Stimulated activated naive CD8-positive, alpha-beta T cell treated with anti-CD3 and anti-CD28 coated beads, Interleukin-15, Interleukin-2, amounts not matched to agents 100 ng/mL and 50 ng/mL, for 24 hours (primary cell): ENCODE data around the gene SEMA4C.
"Not testable (repeated sequence)": the region's sequence is repeated elsewhere in the genome, so short reads cannot be mapped to it uniquely, and the experiment has no call there.

Experiments
- H3K27ac Mint-ChIP-seq: one replicate; pipeline ENCODE4 v1.8.0; 2021; ENCODE audit warnings: mild to moderate bottlenecking, mixed read lengths
- H3K27me3 Mint-ChIP-seq: one replicate; pipeline ENCODE4 v1.8.0; 2021; ENCODE audit warnings: mixed read lengths
- H3K36me3 Mint-ChIP-seq: one replicate; pipeline ENCODE4 v1.8.0; 2021; ENCODE audit warnings: low read depth, mixed read lengths
- H3K4me1 Mint-ChIP-seq: one replicate; pipeline ENCODE4 v1.8.0; 2021; ENCODE audit warnings: low read depth, mixed read lengths
- H3K4me3 Mint-ChIP-seq: one replicate; pipeline ENCODE4 v1.8.0; 2021; ENCODE audit warnings: mild to moderate bottlenecking, mixed read lengths
- H3K9me3 Mint-ChIP-seq: one replicate; pipeline ENCODE4 v1.8.0; 2021; ENCODE audit warnings: mixed read lengths

SEMA4C gene

DNA sequence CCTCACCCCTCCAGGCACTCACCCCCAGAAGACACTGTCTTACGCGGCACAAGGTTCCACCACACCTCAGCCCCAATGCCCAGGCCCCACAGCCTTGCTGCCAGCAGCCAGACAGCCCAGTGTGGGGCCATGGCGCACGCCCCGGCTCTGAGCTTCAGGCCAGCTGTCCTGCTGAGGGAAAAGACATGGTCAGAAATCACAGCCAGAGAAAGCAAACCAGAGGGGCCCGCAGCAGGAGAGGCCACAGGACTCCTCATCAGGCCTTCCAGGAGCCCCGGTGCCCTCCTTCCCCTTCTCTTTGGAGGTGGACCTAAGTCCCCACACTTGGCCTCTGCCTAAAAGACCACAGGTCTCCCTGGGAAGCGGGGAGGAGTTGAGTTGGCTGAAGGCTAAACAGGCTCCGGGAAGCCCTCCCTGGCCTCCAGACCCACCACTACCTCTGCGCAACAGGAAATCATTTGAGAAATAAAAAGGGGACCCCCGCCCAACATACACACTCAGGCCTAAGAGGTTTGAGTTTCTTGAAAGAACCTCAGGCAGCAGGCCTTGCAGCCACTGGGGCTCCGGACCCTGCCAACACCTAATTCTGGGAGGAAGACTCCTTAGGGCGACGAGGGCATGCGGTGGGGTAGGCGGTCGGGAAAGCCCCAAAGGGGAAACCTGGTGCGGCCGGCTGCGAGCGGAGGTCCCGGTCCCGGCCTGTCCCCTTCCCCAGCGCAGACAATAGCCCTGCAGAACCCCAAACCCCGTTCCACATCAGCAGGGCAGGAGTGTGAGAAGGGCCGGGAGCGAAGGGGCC, 1.9 kb downstream of the SEMA4C start:
- H3K36me3 Mint-ChIP-seq, result peaks cover 8% of the 10 kb centered on the region
- H3K9me3 Mint-ChIP-seq, result no peaks in the 10 kb centered on the region
- H3K27ac Mint-ChIP-seq, result peak overlapping the region; percentile 71
- H3K27me3 Mint-ChIP-seq, result peaks cover 6% of the 10 kb centered on the region
- peak overlapping the region; percentile 82 for H3K4me3 Mint-ChIP-seq
- peaks cover 37% of the 10 kb centered on the region for H3K4me1 Mint-ChIP-seq

DNA sequence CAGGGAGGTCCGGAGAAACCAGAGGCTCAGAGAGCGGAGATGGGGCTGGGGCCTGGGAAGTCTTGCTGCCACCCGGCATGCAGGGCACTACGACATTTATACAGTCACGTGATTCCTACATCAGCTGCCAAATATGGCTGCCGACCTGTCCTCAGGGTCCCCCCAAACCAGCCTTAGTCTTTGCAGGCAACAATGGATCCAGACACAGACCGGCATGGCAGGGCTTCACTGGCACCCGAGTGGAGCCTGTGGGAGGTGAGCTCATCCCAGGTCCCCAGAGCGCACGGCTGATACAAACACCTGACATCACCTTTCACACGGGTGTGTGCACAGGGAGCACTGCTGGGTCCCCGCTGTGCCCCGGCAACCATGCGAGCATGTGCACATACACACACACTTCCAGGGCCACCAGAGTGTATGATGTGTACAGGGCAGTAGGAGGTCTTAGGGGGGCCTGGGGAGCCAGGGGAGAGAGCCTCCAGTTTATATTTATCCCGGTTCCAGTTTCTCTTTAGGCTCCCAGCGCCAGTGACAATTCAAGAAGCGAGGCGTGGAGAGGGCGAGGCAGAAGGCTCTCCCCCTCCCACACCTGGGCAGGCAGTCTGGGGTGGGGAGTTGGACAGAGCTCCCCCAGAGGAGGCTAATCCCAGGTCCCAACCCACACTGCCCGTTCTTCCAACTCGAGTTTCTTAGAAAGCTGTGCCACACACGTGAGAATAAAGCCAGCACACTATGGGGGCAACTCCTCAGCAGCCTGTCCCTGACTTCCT, 2.7 kb downstream of the SEMA4C start:
- peak overlapping the region; percentile 82 for H3K4me3 Mint-ChIP-seq
- H3K27me3 Mint-ChIP-seq, result peaks cover 6% of the 10 kb centered on the region
- no peaks in the 10 kb centered on the region for H3K9me3 Mint-ChIP-seq
- H3K4me1 Mint-ChIP-seq, result peaks cover 29% of the 10 kb centered on the region
- peaks cover 9% of the 10 kb centered on the region for H3K36me3 Mint-ChIP-seq
- H3K27ac Mint-ChIP-seq, result peak overlapping the region; percentile 71

DNA sequence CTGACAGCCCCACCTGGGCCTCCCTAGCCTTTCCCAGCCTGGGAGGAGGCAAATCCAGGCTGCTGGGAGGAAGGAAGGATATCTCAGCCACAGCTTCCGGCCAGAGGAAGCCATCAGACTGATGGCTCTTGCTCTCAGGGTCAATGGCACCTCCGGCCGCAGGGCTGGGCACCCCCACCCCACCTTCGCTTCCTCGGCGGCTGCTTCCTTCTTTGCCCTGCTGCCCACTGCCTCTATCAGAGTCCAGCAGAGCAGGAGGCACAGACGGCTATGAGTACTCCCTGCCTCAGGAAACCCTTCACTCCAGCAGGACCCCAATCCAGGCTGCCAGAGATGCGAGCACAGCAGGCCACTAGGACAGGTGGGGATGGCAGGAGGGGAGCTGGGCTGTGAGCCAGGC, 3.3 kb downstream of the SEMA4C start:
- Mint-ChIP-seq H3K36me3 (peaks cover 9% of the 10 kb centered on the region), H3K4me1 (peaks cover 26% of the 10 kb centered on the region), H3K27me3 (peaks cover 6% of the 10 kb centered on the region), H3K9me3 (no peaks in the 10 kb centered on the region), H3K4me3 (no peak overlapping the region), H3K27ac (no peak overlapping the region)

DNA sequence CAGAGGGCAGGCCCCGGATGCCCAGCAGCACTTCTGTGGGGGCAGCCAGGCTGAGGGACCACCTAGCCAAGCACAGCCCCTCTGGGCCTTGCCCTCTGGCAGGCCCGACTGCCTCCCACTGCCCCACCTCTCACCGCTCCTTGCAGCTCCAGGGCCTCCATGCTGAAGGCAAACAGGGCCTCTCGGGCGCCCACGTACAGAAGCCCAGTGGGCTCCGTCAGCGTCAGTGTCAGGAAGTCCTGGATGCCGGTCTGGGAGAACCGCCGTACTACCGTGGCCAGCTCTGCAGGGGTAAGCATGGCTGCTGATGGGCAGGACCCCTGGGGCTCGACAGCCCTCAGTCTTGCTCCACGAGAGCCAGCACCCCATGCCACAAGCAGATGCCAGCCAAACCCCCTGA, 3.7 kb downstream of the SEMA4C start:
- no peak overlapping the region for H3K27ac Mint-ChIP-seq
- peaks cover 6% of the 10 kb centered on the region for H3K27me3 Mint-ChIP-seq
- peaks cover 9% of the 10 kb centered on the region for H3K36me3 Mint-ChIP-seq
- H3K9me3 Mint-ChIP-seq, result no peaks in the 10 kb centered on the region
- H3K4me3 Mint-ChIP-seq, result no peak overlapping the region
- H3K4me1 Mint-ChIP-seq, result peaks cover 23% of the 10 kb centered on the region

DNA sequence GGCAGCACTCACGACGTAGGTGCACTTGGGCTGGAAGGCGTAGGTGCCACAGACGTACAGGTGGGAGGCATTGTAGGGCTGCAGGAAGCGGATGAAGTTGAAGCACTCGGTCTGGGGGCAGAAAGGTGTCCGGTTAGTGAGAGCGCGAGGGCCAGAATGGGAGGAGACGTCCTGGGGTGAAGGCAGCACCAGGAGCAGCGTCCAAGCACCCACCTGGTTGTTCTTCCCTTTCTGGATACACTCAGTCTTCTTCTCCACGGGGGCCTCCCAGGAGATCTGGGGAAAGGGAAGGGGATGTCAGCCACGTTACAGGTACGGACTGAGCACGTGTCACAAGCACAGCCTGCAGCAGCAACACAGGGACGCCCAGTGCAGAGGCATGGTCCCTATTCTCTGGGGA, 4.2 kb downstream of the SEMA4C start:
- Mint-ChIP-seq H3K4me1 (peaks cover 19% of the 10 kb centered on the region), H3K27ac (no peak overlapping the region), H3K4me3 (no peak overlapping the region), H3K36me3 (peaks cover 9% of the 10 kb centered on the region), H3K9me3 (no peaks in the 10 kb centered on the region), H3K27me3 (peaks cover 3% of the 10 kb centered on the region)

DNA sequence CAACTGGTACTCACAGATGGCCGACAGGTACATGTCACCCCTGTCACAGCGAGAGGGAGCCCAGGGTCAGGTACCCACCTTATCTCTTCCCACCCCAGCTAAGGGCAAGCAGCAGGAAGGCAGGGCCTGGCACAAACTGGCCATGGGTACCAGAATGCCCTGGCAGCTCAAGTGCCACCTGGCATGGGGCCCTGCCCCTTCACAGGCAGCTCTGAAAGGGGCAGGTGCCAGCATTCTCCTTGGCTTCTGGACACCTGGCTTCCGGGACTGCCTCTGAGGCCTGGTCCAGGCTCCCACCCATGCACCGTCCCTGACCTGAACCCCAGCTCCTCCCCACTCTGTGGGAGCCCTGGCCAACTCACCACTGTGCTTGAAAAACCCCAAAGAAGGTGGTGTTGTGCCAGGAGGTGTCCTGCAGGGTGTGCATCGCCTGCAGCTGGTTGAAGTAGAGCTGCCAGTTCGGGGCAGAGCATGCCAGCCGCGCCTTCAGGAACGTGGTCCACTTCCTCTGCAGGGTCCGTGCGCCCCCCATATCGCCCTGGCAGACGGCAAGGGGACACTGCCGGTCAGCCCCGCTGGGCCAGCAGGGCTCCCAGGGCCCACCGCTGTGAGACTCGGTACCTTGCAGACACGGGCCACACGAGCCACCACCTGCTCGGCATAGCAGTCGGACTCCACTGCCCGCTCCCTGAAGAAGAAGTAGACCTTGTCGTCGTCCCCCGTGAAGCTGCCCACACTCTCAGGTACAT, 5.4 kb downstream of the SEMA4C start:
- H3K27me3 Mint-ChIP-seq, result no peaks in the 10 kb centered on the region
- H3K4me1 Mint-ChIP-seq, result peaks cover 26% of the 10 kb centered on the region
- no peak overlapping the region for H3K27ac Mint-ChIP-seq
- no peak overlapping the region for H3K4me3 Mint-ChIP-seq
- no peaks in the 10 kb centered on the region for H3K9me3 Mint-ChIP-seq
- H3K36me3 Mint-ChIP-seq, result peaks cover 13% of the 10 kb centered on the region

DNA sequence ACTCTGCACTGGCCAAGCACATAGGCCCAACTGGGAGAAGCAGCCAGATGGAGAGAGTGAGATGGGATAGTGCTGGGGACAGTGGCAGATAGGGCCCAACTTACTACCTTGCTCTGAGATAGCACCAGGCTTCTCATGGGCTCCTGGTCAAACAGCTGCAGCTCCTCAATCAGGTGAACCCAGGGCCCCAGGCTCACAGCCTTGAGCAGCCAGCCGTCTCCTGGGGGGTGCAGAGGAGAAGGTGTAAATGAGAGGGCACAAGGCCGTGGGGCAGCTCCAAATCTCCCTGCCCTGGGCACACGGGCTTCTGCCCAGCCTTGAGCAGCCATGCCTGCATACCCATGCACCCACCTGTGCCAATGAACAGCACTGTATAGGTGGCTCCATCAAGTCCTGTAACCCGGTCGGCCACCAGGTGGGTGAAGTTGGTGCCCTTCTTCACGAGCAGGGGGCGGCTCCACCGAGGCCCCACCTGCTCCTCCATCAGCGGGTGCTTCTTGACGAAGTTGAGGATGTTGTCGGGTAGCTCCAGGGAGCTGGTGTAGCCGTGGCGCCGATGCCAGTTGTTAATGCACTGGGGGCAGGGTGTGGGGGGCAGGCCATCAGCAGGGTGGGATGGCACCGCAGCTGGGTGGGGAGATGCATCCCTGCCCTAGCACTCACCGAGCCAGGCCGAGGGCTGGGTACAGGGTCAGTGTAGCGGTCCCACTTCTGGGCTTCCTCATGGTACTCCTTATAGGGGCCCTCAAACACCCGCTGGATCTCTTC, 6.1 kb downstream of the SEMA4C start:
- no peaks in the 10 kb centered on the region for H3K9me3 Mint-ChIP-seq
- no peaks in the 10 kb centered on the region for H3K27me3 Mint-ChIP-seq
- no peak overlapping the region for H3K4me3 Mint-ChIP-seq
- H3K27ac Mint-ChIP-seq, result no peak overlapping the region
- H3K4me1 Mint-ChIP-seq, result peaks cover 33% of the 10 kb centered on the region
- H3K36me3 Mint-ChIP-seq, result peaks cover 13% of the 10 kb centered on the region

DNA sequence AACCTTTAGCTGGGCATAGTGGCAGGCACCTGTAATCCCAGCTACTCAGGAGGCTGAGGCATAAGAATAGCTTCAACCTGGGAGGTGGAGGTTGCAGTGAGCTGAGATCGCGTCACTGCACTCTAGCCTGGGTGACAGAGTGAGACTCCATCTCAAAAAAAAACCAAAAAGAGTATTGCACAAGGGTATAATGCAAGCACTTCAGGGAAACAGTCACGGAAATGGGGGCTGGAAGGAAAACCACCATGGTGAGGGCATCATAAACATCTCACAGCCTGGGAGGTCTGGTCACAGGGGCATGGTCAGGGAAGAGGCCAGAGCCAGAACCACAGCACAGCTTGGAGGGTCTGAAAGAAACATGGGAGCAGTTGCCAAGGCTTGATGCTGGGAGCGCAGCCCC, 6.8 kb downstream of the SEMA4C start:
- not testable (repeated sequence) for H3K9me3 Mint-ChIP-seq, H3K27ac Mint-ChIP-seq, H3K27me3 Mint-ChIP-seq, H3K4me3 Mint-ChIP-seq
- H3K4me1 Mint-ChIP-seq, result peaks cover 35% of the 10 kb centered on the region
- peaks cover 13% of the 10 kb centered on the region for H3K36me3 Mint-ChIP-seq

DNA sequence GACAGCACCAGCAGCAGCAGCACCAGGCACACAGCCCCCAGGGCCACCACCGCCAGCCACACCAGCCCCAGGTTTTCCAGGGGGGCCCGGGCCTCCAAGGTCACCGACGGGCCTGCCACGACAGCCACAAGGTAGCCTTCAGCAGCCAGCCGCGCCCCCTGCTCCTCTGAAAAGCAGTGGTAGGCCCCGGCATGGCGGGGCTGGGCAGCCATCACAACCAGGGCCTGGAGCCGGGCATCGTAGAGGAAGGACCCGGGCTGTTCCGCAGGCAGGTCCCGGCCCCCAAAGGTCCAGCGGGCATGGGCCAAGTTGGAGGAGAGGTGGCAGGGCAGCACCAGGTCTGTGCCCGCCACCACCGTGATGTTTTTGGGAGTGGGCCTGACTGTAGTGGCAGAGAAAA, 8.8 kb downstream of the SEMA4C start:
- Mint-ChIP-seq H3K4me1 (peaks cover 37% of the 10 kb centered on the region), H3K27me3 (no peaks in the 10 kb centered on the region), H3K27ac (no peak overlapping the region), H3K4me3 (no peak overlapping the region), H3K9me3 (no peaks in the 10 kb centered on the region), H3K36me3 (peaks cover 13% of the 10 kb centered on the region)

DNA sequence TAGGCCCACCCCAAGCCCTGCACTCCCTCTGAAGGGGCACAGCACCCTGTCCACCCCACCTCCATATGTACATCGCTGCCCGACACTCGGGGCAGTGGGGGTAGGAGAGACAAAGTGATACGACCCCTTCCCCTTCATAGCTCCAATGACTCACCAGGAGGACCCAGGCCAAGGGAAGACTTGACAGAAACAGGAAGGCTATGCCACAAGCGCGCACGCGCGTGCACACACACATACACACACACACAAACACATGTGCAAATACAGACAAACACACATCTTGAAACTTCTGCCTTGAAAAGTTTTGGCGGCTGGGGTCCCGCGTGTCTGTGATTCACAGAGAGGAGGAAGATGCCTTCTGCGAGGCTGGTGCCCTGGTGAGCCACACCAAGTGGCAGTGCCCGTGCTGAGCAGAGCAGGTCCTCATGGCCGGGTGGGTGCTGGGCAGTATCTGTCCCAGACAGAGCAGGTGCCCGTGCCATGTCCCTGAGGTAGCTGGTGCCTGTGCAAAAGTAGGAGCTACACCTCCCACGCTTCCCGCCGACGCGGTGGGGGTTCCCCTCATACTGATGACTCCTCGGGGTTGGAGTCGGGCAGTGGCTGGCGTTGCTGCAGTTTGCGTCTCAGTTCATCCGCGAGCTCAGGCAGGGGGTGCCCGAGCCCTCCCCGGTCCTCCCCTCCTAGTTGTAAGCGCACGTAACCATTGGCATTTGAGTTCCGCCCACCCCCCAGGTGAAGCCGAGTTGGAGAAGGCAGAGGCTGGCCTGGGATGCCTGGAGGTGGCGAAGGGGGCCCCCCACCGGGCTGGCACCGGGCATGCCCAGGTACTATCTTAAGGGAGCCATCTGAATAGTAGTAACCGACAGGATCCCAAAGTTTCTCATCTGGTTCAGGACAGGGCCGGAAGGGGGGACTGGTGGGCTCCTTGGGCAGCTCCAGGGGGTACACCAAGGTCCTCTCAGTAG, 9.5 kb downstream of the SEMA4C start:
- Mint-ChIP-seq H3K9me3 (no peaks in the 10 kb centered on the region), H3K27me3 (no peaks in the 10 kb centered on the region), H3K27ac (no peak overlapping the region), H3K4me1 (peaks cover 40% of the 10 kb centered on the region), H3K4me3 (no peak overlapping the region), H3K36me3 (peaks cover 8% of the 10 kb centered on the region)

DNA sequence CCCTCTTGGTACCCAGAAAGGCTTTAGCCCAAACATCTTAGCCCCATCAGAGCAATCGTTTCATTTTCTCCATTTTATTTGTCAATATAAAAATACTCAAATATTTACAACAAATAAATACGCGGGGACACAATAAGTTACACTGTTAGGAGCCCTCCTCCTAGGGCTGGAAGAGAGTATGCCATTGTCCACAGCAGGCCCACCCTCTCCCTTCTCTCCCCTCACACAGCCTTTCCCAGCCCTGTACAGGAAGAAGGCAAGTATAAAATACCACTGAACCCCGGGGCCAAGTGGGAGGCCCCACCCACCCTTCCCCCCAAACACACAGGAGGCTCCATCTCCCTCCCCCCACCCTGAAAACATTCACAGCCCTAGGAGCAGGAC, 10.2 kb downstream of the SEMA4C start:
- Mint-ChIP-seq H3K4me3 (no peak overlapping the region), H3K27me3 (no peaks in the 10 kb centered on the region), H3K9me3 (no peaks in the 10 kb centered on the region), H3K27ac (no peak overlapping the region), H3K4me1 (peaks cover 44% of the 10 kb centered on the region), H3K36me3 (peaks cover 13% of the 10 kb centered on the region)

DNA sequence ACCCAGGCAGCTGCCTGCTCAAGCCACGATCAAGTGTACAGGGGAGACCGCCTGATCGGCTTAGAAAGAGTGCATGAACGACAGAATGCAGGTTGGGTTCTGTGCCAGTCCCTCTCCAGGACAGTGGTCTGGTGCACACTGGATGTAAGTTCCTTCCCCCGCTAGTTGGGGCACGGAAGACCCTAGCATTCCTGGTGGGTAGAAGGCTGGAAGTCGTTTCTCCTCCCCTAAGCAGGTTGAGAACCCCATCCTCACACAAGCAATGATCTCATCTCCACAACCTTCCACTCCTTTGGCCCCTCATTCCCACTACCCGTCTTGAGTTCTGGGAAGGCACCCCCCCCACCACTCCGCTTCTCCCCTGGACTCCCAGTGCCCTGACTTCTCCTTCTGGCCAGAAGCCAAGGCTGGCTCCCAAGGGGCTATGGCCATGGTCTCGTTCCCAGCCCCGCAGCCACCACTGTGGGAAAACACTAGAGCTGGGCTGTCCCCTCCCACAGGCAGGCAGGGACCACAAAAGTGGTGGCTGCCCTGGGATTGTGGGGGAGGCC, 10.7 kb downstream of the SEMA4C start:
- Mint-ChIP-seq H3K4me3 (peak overlapping the region; percentile 51), H3K36me3 (peaks cover 16% of the 10 kb centered on the region), H3K9me3 (no peaks in the 10 kb centered on the region), H3K27me3 (no peaks in the 10 kb centered on the region), H3K4me1 (peaks cover 44% of the 10 kb centered on the region), H3K27ac (peak overlapping the region; percentile 36)

DNA sequence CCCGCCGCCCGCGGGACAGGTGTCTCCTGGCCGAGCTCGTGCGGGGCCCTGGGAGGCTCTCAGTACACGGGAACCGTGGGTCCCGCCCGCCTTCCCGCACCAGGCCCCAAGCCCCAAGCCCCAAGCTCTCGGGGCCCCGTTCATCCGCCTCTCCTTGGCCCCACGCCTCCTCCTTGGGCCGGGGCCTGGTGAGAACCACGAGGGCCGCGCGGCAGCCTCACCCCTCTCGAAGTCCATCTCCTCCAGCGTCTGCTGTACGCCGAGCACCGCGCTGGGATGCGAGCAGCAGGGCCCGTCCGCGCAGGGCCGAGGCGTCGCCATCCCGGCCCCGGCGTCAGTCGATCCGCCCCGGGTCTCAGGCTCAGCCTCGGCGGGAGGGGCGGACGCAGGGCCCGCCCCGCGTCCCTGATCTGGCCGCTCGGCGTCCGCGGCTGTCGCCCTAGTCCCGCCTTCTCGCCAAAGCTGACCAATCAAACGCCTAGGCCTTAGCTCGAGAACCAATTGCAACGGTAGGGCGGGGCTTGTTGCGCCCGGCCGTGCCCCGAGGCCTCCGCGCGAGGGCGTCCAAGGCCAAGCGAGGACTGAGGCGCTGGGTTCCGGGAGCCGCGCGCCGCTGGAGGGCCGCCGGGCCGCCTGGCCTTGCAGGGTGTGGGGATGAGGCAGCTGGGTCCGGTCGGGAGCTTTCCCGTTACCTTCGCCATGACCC, 12.1 kb downstream of the SEMA4C start, which contains the start of gene ANKRD39:
TSS of gene ANKRD39 (minus strand) at position 350 of the 706 bp plus-strand sequence. CDS start at position 321, 29 bp downstream.
- Mint-ChIP-seq H3K4me3 (peak within 1 kb of the TSS; percentile 79), H3K4me1 (peaks cover 44% of the 10 kb centered on the region), H3K9me3 (no peaks in the 10 kb centered on the region), H3K27ac (peak within 1 kb of the TSS; percentile 81), H3K36me3 (peaks cover 23% of the 10 kb centered on the region), H3K27me3 (no peaks in the 10 kb centered on the region)
